CD4-positive, alpha-beta T cell (primary cell): ENCODE measurements around the gene MBTPS1. TPM values are rescaled to one million over a fixed set of nuclear protein-coding genes. Genes with fewer than 3 reads are reported as not detected.
A peak's percentile ranks its signal among the peaks of the same experiment; 100 is the strongest.

Source experiments
- ATAC-seq: fragments of 200-7000 bp; cut with Tn5 transposase; one replicate; pipeline ENCODE4 v1.10.0; 2022; ENCODE audit warnings: mild to moderate bottlenecking; ENCODE audit not compliant: poor library complexity
- CTCF ChIA-PET: fragments of 350-600 bp; sonication (Branson Sonifier 250); formaldehyde crosslinking; loops from one replicate; lab custom pipeline; 2021; ENCODE audit warnings: antibody characterized with exemption, inconsistent platforms; lab: Charles Lee
- POLR2A ChIA-PET: fragments of 350-600 bp; sonication (Branson Sonifier 250); formaldehyde crosslinking; loops from one replicate; lab custom pipeline; 2021; ENCODE audit warnings: antibody characterized with exemption, inconsistent platforms; lab: Charles Lee
- DNase-seq, 14 experiments: peaks; one replicate each; pipeline ENCODE4 v3.0.0-alpha.2; 2013 to 2020; ENCODE audit warnings: mixed read lengths in 2 of 14
- H3K27ac ChIP-seq, 2 donors: one replicate each; pipeline versions ENCODE4 v1.5.1 to v1.7.0; 2013; ENCODE audit warnings: low read length in 2 of 2, low read depth in 1 of 2, mild to moderate bottlenecking in 1 of 2
- H3K27me3 ChIP-seq, 2 experiments: 1 replicate in 1 of 2; 2 replicates in 1 of 2; pipeline versions ENCODE4 v1.6.1 to v1.7.0; 2013; ENCODE audit warnings: low read length in 2 of 2, control low read depth in 1 of 2, mild to moderate bottlenecking in 1 of 2, moderate library complexity in 1 of 2; ENCODE audit not compliant: insufficient read depth in 2 of 2, control insufficient read depth in 1 of 2
- H3K36me3 ChIP-seq: one replicate; pipeline ENCODE4 v1.6.1; 2013; ENCODE audit warnings: low read length, control low read depth; ENCODE audit not compliant: insufficient read depth
- H3K4me1 ChIP-seq: one replicate; pipeline ENCODE4 v1.6.1; 2013; ENCODE audit warnings: low read length, control low read depth; ENCODE audit not compliant: insufficient read depth
- H3K4me3 ChIP-seq: one replicate; pipeline ENCODE4 v1.5.1; 2013; ENCODE audit warnings: mild to moderate bottlenecking, low read length, moderate library complexity
- H3K9me3 ChIP-seq, 2 experiments: 1 replicate in 1 of 2; 2 replicates in 1 of 2; pipeline versions ENCODE4 v1.6.1 to v1.7.0; 2013; ENCODE audit warnings: low read length in 2 of 2, mild to moderate bottlenecking in 2 of 2, control low read depth in 1 of 2, moderate library complexity in 1 of 2; ENCODE audit not compliant: control insufficient read depth in 1 of 2, insufficient read depth in 1 of 2
- H3K27ac Mint-ChIP-seq: one replicate; pipeline ENCODE4 v1.8.0; 2020; ENCODE audit warnings: mixed read lengths
- H3K27me3 Mint-ChIP-seq: one replicate; pipeline ENCODE4 v1.8.0; 2021; ENCODE audit warnings: mixed read lengths
- H3K36me3 Mint-ChIP-seq: one replicate; pipeline ENCODE4 v1.8.0; 2021; ENCODE audit warnings: low read depth, mixed read lengths
- H3K4me1 Mint-ChIP-seq: one replicate; pipeline ENCODE4 v1.8.0; 2021; ENCODE audit warnings: low read depth, mixed read lengths
- H3K4me3 Mint-ChIP-seq: one replicate; pipeline ENCODE4 v1.8.0; 2020; ENCODE audit warnings: mild to moderate bottlenecking, mixed read lengths
- H3K9me3 Mint-ChIP-seq: one replicate; pipeline ENCODE4 v1.8.0; 2020; ENCODE audit warnings: mixed read lengths
- CTCF ChIP-seq: fragments of 200-600 bp; IDR thresholded peaks from one replicate; pipeline ENCODE4 v1.8.0; 2022; ENCODE audit warnings: antibody characterized with exemption, mild to moderate bottlenecking
- intact Hi-C, 2 experiments: fragments of 100-400 bp; cut with DNase I in 1 of 2; cut with micrococcal nuclease in 1 of 2; formaldehyde crosslinking; loops; one replicate each; pipeline versions ENCODE4 v1.15.1 to v1.9.0; 2023 to 2025; cut with DNase I, micrococcal nuclease
- total RNA-seq, 174 experiments: library from RNA in 2 of 174; stranded (reverse) in 2 of 174; gene quantifications; one replicate each; pipeline ENCODE4 v1.2.3 and lab custom pipeline; 2021 to 2026

Gene MBTPS1
- total RNA-seq, 2 experiments from 2014 or later = 121 to 122 TPM

DNA sequence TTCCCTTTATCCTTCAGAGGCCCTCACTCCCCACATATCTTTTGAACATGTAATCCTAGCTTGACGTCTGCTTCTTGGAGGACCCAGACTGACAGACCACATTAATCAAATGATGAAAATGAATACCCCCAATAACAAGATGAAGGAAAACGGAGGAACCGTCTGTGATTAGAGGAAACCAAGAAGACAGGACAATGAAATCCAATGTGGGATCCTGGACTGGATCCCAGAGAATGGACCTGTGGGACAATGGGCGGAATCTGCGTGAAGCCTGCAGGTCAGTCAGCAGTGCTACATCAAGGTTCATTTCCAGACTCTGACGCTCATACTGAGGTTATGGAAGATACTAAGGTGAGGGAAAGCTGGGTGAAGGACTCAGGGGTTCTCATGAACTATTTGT is 35.9 kb downstream of the MBTPS1 start:
- Histone ChIP-seq H3K9me3 (no peaks in the 10 kb centered on the region), H3K4me3 (no peak overlapping the region), H3K4me1 (peaks cover 6% of the 10 kb centered on the region), H3K36me3 (peaks cover 71% of the 10 kb centered on the region), H3K27ac (no peak overlapping the region), H3K27me3 (no peaks in the 10 kb centered on the region)
- H3K27me3 Mint-ChIP-seq = no peaks in the 10 kb centered on the region
- H3K36me3 Mint-ChIP-seq = peaks cover 91% of the 10 kb centered on the region
- ChIA-PET POLR2A (no interaction called here), CTCF (interaction anchor here (1.6 to 2.6 kb wide), 2 partner anchors 19 to 106 kb away, joined by 3 to 8 read pairs; partner anchors contain the start of gene TAF1C)
- TF ChIP-seq CTCF = no peak
- DNase-seq (no peak), ATAC-seq (no peak)
- H3K4me3 Mint-ChIP-seq = no peak overlapping the region
- intact Hi-C loops = no loop called here
- peaks cover 23% of the 10 kb centered on the region for H3K4me1 Mint-ChIP-seq
- no peaks in the 10 kb centered on the region for H3K9me3 Mint-ChIP-seq
- peak overlapping the region; percentile 17 for H3K27ac Mint-ChIP-seq

GRCh38 chr16:84080378-84080777 is 36.4 kb downstream of the MBTPS1 start:
- TF ChIP-seq CTCF = no peak
- Mint-ChIP-seq H3K27me3 (no peaks in the 10 kb centered on the region), H3K36me3 (peaks cover 93% of the 10 kb centered on the region), H3K27ac (no peak overlapping the region), H3K4me1 (peaks cover 21% of the 10 kb centered on the region), H3K9me3 (no peaks in the 10 kb centered on the region), H3K4me3 (no peak overlapping the region)
- POLR2A ChIA-PET = no interaction called here
- H3K4me1 ChIP-seq = peaks cover 6% of the 10 kb centered on the region
- no peak overlapping the region for H3K4me3 ChIP-seq
- no peak overlapping the region for H3K27ac ChIP-seq
- DNase-seq (no peak), ATAC-seq (no peak)
- no peaks in the 10 kb centered on the region for H3K27me3 ChIP-seq
- intact Hi-C loops = no loop called here
- peaks cover 74% of the 10 kb centered on the region for H3K36me3 ChIP-seq
- CTCF ChIA-PET = interaction anchor here (1.6 to 2.6 kb wide), 2 partner anchors 19 to 107 kb away, joined by 3 to 8 read pairs; partner anchors contain the start of gene TAF1C
- H3K9me3 ChIP-seq = no peaks in the 10 kb centered on the region

- ChIA-PET CTCF (interaction anchor here (2.6 kb wide), 1 partner anchor 107 kb away, joined by 8 read pairs; the partner anchor contains the start of gene TAF1C), POLR2A (no interaction called here)
- H3K36me3 ChIP-seq = peaks cover 80% of the 10 kb centered on the region
- peaks cover 95% of the 10 kb centered on the region for H3K36me3 Mint-ChIP-seq
- H3K4me3 ChIP-seq = no peak overlapping the region
- no peak for DNase-seq
- H3K4me1 ChIP-seq = peaks cover under 1% of the 10 kb centered on the region
- no peak overlapping the region for H3K4me3 Mint-ChIP-seq
- H3K27me3 ChIP-seq = no peaks in the 10 kb centered on the region
- no peak overlapping the region for H3K27ac Mint-ChIP-seq
- H3K27me3 Mint-ChIP-seq = no peaks in the 10 kb centered on the region
- no peak for ATAC-seq
- intact Hi-C loops = no loop called here
- H3K9me3 Mint-ChIP-seq = no peaks in the 10 kb centered on the region
- H3K27ac ChIP-seq = no peak overlapping the region
- H3K4me1 Mint-ChIP-seq = peaks cover 17% of the 10 kb centered on the region
- TF ChIP-seq CTCF = no peak
- H3K9me3 ChIP-seq = no peaks in the 10 kb centered on the region
Observed at GRCh38 chr16:84079664-84080063, 37.1 kb downstream of the MBTPS1 start.
